Astrocyte of the cerebellum (primary cell): ENCODE results near the gene INHBA.

Experiments used
- DNase-seq: peaks from one replicate; pipeline ENCODE4 v3.0.0-alpha.2; 2011; ENCODE audit warnings: low read depth
- H3K4me3 ChIP-seq: 2 replicates; pipeline ENCODE4 v1.5.1; 2011; ENCODE audit warnings: mild to moderate bottlenecking, low read depth, low read length, moderate library complexity
- in situ Hi-C: cut with HindIII; loops from 2 replicates; pipeline ENCODE4 v1.10.0; 2017; ENCODE audit warnings: low sequenced_read_pairs
- TF ChIP-seq, protein P1 (sequence below): IDR thresholded peaks from 2 replicates; pipeline ENCODE4 v1.5.1; 2012; ENCODE audit warnings: low read length, low read depth, moderate library complexity, mild to moderate bottlenecking; ENCODE audit errors: missing control alignments

INHBA gene

DNA sequence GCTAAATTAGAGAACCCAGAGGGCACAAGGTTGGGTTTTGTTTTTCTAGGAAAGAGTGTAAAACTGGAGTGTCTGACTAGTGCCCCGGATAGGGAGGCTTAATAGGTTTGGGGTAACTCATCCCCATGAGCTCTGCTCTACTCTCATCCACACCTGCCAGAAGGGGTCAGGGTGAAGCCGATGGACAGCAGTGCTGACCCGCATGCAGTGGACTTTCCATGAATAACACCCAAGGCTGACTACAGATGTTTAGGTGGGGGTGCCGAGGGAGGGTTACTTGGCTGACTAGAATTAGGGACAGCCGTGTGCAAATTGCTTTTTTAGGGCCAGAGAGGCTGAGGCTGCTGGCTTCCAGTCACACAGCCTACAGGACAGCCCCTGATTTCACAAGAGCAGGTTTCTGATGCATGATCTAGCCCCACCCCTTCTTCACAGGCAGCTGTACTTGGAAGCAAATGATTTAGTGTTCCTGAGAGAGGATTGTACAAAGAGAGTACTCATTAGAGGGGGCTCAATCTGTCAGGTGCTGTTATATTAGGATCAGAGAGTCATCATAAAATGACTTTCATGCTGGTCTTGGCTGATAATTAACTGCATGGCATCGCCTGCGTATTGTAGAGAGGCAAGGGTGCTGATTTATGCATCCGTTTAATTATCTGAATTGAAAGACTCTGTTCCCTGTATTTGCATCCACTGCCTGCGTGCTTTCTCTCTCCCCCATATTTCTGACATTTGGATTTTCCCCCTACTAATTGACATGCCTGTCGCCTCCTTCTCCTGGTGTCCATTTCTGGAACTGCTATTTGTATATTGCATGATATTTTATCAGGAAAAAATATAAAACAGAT, 9.5 kb downstream of the INHBA start:
- no peak for DNase-seq
- no peak overlapping the region for H3K4me3 ChIP-seq
- TF ChIP-seq, protein P1, sequence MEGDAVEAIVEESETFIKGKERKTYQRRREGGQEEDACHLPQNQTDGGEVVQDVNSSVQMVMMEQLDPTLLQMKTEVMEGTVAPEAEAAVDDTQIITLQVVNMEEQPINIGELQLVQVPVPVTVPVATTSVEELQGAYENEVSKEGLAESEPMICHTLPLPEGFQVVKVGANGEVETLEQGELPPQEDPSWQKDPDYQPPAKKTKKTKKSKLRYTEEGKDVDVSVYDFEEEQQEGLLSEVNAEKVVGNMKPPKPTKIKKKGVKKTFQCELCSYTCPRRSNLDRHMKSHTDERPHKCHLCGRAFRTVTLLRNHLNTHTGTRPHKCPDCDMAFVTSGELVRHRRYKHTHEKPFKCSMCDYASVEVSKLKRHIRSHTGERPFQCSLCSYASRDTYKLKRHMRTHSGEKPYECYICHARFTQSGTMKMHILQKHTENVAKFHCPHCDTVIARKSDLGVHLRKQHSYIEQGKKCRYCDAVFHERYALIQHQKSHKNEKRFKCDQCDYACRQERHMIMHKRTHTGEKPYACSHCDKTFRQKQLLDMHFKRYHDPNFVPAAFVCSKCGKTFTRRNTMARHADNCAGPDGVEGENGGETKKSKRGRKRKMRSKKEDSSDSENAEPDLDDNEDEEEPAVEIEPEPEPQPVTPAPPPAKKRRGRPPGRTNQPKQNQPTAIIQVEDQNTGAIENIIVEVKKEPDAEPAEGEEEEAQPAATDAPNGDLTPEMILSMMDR: peak; percentile 57
- in situ Hi-C loops: no loop called here

DNA sequence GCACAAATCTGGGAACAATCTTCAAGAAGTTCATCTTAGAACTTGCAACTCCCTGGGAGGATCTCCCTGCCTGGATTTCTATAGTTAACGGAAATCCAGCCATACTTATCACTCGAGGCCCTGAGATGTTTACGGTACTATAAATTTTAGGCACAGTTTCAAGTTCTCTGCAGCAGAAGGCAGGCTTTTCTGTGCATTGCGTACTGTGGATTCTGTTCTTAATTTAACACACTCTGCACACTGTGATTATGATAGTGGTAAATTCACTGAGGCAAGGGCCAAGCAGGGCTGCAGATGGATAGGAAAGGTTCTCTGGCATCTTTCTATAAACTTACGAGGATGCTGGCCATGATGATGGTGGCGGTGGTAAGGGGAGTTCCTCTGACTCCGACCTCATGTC, 10.6 kb downstream of the INHBA start:
- TF ChIP-seq, protein P1: no peak
- no peak for DNase-seq
- in situ Hi-C loops: no loop called here
- no peak overlapping the region for H3K4me3 ChIP-seq

DNA sequence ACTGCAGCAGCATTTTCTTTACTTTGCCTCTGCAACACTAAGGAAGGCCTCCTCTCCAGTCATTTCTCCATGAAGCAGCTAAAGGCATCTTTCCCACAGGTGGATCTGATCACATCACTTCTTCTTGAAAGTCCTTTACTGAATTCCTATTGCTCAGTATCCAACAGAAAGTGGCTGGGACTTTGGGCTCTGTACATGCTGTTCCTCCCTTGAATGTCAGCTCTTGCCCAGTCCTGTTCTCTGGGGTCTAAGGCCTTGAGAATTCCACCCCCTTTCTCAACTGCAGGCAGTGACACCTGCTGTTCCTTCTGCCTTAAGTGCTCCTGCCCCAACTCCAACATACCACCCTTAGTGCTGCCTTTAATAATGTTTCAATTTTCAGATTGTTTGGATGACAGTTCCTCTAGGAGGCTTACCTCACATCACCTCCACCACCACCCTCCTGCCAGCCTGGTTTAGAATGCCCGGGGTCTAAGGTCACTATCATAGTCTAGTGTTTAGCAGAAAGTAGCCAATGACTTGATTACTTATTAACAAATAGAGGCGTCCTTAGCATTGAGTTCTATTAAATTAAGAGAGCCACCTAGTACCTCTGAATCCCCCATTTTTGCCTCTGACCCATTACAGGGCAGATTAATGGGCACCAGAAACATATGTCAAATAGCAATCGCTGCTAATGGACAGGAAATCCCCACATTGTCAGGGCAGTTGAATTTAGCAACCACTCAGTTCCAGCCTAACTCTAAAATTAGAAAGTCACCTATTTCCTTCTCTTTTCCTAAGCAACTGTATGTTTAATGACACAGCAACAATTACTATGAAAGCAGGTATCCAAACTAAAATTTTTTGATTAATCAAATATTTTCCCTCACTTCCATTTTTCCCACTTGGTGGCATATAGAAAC, 11.4 kb downstream of the INHBA start:
- TF ChIP-seq, protein P1: no peak
- H3K4me3 ChIP-seq: no peak overlapping the region
- no peak for DNase-seq
- in situ Hi-C loops: no loop called here

DNA sequence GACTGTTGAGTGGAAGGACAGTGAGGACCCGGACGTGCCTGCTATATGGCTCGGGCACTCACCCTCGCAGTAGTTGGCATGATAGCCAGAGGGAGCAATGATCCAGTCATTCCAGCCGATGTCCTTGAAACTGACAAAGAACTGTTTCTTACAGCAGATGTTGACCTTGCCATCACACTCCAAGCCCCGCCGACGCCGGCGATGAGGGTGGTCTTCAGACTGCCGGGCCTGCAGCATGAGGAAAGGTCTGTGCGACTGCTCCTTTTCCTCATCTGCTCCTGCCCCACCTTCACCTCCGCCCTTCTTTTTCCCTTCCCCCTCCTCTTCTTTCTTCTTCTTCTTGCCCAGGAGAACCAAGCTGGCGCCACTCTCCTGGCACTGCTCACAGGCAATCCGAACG, 13.1 kb downstream of the INHBA start:
- DNase-seq: no peak
- H3K4me3 ChIP-seq: no peak overlapping the region
- TF ChIP-seq, protein P1: no peak
- in situ Hi-C loops: no loop called here

DNA sequence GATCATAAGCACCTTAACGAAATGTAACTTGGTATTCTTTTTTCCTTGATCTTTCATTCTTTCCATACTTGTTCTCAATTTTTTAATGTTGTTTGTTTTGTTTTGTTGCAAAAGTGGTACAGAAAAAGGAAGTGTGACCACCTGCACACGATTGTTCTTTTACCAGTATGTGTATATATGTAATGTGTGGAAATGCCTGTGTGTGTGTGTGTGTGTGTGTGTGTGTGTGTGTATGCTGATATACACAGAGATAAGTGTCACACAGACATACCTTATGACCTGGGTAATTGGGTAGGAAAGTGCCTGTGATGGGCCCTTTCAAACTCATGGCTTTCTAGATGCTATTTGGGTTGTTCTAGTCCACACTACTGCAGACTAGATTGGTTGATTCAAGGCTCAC, 14.0 kb downstream of the INHBA start:
- H3K4me3 ChIP-seq: no peak overlapping the region
- no peak for DNase-seq
- in situ Hi-C loops: no loop called here
- TF ChIP-seq, protein P1: no peak

DNA sequence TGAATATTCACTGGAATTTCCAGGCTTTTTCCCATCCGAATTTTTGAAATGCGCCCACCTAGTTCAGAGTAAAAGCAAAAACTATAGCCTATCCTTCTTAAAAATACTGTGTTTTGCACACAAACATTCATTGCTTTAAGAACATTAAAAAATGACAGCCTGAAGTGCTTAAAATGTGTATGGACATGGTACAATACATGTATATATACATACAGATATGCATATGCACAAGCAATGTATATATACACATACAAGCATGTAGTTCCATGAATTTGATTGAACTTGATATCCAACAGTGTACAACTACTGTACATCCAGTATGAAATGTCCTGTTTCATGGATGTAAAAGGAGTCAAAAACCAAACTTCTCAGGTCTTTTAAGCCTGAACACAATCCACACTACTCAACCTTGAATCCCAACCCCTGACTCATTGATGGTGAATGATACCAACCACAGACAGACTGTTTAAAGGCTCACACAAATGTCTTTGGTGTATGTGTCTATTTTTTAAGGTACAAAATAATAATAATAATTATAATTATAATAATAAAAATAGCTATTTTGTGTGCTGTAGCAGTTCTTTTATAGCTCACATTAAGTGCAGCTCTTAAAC, 14.8 kb downstream of the INHBA start:
- in situ Hi-C loops: no loop called here
- TF ChIP-seq, protein P1: no peak
- DNase-seq: no peak
- H3K4me3 ChIP-seq: no peak overlapping the region
